Fibroblast of gingiva (primary cell): ENCODE data around the gene AKAP8.
A peak's percentile ranks its signal among the peaks of the same experiment; 100 is the strongest.

ENCODE experiments used
- DNase-seq: peaks from one replicate; pipeline ENCODE4 v3.0.0-alpha.2; 2011; ENCODE audit warnings: low read depth

Gene AKAP8

GRCh38 chr19:15379083-15379998 lies at the start of gene AKAP8:
AKAP8 (minus strand) TSS chr19:15379787; CDS start chr19:15379731, 56 bp downstream.
- DNase-seq: peak; percentile 99

DNA sequence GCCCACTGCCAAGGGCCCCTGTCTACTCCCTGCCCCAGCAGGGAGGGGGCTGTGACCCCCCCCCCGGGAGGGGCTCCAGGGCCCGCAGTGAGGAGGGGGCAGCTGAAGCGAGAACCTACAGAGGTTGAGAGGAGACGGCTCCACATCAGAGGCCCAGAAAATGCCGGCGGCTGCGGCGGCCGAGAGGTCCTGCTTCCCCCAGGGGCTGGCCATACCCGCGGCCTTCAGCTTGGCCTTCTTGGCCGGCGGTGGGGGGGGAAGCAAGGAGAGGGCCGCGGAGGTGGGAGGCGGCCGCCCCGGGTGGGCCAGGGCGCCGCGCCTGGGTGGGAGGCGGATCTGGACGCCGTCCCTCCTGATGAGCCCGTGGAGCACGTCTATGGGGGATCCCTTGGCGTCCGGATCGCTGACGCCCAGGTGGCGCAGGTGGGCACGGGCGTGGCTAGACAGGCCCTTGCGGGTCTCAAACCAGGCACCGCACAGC lies 48.4 kb upstream of the AKAP8 start:
- no peak for DNase-seq

- DNase-seq: no peak
Measured at GRCh38 chr19:15427350-15427700, 47.7 kb upstream of the AKAP8 start.

- DNase-seq: no peak
Measured at GRCh38 chr19:15426485-15427349, 47.1 kb upstream of the AKAP8 start.

GRCh38 chr19:15425321-15425950 lies 45.8 kb upstream of the AKAP8 start:
- no peak for DNase-seq

DNA sequence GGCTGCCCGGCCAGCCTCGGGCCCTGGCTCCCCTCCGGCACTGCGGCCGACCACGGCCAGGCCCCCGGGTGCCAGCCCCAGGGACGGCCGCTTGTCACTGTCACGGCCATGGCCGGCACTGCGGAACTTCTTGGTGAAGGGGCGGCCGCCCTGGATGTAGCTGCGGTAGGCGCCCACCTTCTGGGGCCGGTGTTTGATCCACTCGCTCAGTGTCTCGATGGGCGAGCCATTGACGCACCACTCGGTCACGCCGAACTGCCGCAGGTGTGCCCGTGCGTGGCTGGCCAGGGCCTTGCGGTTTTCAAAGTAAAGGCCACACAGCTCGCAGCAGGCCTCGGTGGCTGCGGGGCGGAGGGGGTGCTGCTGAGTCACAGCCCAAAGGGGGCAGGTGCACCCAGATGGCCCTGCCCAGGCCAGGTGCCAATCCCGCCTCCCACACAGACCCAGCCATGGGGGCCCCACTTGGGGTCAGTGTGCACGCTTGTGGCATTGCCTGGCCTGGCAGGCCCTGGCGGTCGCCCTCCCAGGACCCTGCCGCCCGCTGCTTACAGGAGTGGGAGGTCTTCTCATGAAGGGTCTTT lies 45.2 kb upstream of the AKAP8 start:
- DNase-seq: no peak

DNA sequence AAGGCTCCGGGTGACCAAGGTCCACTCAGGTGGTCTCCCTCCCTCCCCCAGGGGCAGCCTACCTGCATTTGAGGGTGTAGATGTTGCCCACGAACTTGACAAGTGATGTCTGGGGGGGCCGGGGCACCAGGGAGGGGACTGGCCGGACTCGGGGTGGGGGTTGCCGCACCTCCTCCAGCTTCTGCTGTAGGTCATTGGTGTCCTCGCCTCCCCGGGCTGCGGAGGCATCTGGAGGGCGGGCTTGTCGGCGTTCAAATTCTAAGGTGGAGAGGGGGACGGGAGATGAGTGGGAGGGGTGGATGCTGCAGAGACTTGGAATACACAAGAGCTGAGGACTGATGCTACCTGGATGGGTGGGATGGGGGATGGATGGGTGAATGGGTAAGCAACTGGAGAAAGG lies 44.5 kb upstream of the AKAP8 start:
- no peak for DNase-seq

DNA sequence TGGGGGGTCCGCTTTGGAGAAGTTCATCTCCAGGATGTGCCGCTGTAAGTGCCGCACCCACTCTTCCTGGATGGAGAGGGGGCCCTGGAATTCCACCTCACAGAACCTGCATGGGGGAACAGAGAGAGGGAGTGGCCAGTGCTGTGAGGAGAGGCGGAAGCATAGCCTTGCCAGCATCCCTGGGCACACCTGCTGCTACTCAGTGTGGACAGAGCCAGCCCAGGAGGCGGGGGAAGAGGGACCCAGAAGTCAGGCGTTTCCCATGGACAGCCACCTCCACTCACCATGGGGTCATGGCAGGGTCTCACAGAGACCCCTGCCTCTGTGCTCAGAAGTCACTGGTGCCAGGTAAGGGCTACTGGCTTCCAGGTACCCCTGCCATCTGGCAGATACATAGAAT lies 43.5 kb upstream of the AKAP8 start:
- no peak for DNase-seq

GRCh38 chr19:15422296-15423075 lies 42.9 kb upstream of the AKAP8 start:
- no peak for DNase-seq

GRCh38 chr19:15421721-15422260 lies 42.2 kb upstream of the AKAP8 start:
- DNase-seq: no peak

DNA sequence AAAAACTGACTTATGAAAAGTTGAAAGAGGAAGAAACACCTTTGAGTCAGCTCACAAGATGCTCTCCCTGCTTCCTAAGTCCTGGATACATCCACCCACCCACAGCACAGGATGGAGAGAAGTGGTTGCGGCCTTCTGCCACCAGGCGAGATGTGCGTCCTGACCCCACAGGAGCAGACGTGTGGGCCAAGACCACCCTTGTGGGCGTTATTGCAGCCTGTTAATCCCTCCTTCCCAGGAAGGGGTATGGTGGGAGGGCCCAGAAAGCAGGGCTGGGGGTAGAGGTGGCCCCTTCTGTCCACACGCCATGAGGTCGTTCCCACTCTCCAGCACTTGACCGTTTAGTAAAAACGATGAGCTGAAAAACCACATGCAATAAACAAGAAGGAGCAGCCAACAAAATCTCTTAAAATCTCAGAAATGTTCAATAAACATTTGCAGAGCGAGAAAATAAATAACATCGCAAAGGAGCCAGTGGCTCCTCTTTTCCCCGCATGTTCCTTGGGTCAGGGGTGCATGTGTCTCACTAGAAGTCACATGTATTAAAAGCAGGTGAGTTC lies 41.6 kb upstream of the AKAP8 start:
- no peak for DNase-seq

- peak; percentile 18 for DNase-seq
Measured at GRCh38 chr19:15419413-15420025, 39.9 kb upstream of the AKAP8 start.

DNA sequence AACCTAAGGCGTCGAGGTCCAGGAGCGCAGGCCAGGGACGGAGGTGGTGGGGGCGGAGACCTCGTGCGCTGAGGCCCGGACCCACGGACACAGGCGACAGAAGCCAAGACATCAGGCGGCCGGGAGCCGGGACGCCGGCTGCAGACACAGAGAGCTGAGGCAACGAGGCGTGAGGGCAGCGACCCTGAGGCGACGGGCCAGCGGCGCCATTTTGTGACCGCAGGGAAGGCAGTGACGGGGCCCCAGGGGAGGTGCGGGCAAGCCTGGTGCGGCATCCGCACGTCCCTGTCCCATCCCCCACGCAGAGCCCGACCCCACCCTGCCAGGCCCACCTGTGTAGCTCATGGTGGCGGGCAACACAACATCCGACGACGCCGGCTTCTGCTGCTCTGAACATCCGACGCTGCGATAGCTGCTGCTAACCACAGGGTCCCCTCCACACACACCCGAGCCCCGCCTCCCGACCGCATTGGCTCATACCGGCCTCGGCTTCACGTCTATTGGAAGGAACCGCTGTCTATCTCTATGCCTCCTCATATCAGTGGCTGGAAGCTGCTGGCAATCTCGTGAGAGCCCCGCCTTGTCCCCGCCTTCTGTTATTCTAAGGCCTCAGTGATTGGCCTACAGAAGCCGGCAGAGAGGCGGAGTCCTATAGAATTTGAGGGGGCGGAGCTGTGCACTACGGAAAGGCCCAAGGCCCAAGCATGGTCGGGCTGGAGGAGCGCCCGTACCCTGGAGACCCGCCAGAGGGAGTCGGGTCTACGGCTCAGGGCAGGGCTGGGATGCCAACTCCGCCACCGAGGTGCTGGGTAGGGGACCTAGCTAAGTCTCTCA lies 39.2 kb upstream of the AKAP8 start, which contains the start of gene AKAP8L:
AKAP8L (minus strand) TSS at position 410 of the 834 bp plus-strand sequence; CDS start at position 345, 65 bp downstream.
- DNase-seq: peak; percentile 100

GRCh38 chr19:15418231-15418578 lies 38.6 kb upstream of the AKAP8 start:
- peak; percentile 37 for DNase-seq

DNA sequence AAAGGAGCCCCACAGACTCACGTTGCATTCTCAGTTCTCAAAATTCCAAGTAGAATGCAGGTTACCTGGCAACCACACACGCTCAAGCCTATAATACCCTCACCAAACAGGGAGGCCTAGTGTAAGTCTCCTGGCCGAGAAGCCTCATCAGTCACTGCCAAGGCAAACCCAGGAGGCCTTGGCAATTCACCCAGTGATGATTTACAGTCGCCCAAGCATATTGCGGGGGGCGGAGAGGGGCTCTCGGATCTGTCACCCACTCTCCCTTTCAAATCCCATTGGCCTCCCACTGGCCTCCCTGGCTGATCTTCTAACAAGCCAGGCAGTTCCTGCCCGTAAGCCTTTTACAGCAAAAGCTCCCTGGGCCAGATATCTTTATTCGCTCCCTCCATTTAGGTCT lies 38.1 kb upstream of the AKAP8 start:
- no peak for DNase-seq

DNA sequence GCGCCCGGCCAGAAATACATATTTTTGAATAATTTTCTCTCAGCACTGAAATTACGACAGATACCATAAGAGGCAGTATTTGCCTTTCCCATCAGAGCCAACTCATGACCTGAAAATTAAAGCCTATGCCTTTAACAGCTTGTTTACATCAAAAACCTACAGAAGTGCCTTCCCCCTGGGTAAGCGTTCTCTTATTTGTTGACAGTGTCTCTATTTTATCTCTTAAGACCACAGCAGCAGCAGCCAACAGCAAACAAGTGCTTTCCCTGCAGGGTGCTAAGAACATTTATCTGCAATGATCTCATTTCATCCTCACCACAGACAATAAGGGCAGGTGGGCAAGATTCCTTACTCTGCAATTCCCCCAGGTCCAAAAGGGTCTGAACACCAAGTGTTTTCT lies 33.2 kb upstream of the AKAP8 start:
- no peak for DNase-seq

GRCh38 chr19:15411351-15411750 lies 31.8 kb upstream of the AKAP8 start:
- DNase-seq: peak; percentile 44

- DNase-seq: no peak
Measured at GRCh38 chr19:15404780-15405211, 25.2 kb upstream of the AKAP8 start.
